HCT116 (cell line): Measurements from ENCODE around the gene GMDS.

Experiments used
- FOSL1 ChIP-seq: IDR thresholded peaks from 2 replicates; pipeline ENCODE4 v1.6.1; 2012; ENCODE audit warnings: low read depth
- POLR2A ChIP-seq: IDR thresholded peaks from 2 replicates; pipeline ENCODE4 v1.7.0; 2011; ENCODE audit warnings: borderline replicate concordance; ENCODE audit not compliant: insufficient read depth, insufficient read length; ENCODE audit errors: extremely low read depth
- SRF ChIP-seq: IDR thresholded peaks from 2 replicates; pipeline ENCODE4 v1.6.1; 2012; ENCODE audit warnings: low read depth
- TCF7L2 ChIP-seq: IDR thresholded peaks from 2 replicates; pipeline ENCODE4 v1.7.0; 2011; ENCODE audit warnings: borderline replicate concordance, inconsistent platforms; ENCODE audit not compliant: insufficient read depth, insufficient read length; ENCODE audit errors: extremely low read depth
- ZFX ChIP-seq: fragments of 450-650 bp; IDR thresholded peaks from 2 replicates; pipeline ENCODE4 v1.6.1; 2017
- TF ChIP-seq, protein P1 (sequence below), 3 experiments: fragments of 200-600 bp in 1 of 3; sonication (generic) in 1 of 3; IDR thresholded peaks in 2 of 3; conservative IDR thresholded peaks in 1 of 3; 2 replicates each; pipeline ENCODE4 v1.5.1; 2012 to 2017; ENCODE audit warnings: low read depth in 2 of 3, low read length in 2 of 3, antibody characterized with exemption in 1 of 3, borderline replicate concordance in 1 of 3, control low read depth in 1 of 3, mild to moderate bottlenecking in 1 of 3, mixed read lengths in 1 of 3, mixed run types in 1 of 3, moderate library complexity in 1 of 3; ENCODE audit not compliant: insufficient read depth in 1 of 3
- TF ChIP-seq, protein P2 (sequence below): IDR thresholded peaks from 2 replicates; pipeline ENCODE4 v1.6.1; 2012; ENCODE audit warnings: low read depth
- TF ChIP-seq, protein P3 (sequence below): IDR thresholded peaks from 2 replicates; pipeline ENCODE4 v1.6.1; 2012
- TF ChIP-seq, protein P4 (sequence below): IDR thresholded peaks from 2 replicates; pipeline ENCODE4 v1.6.1; 2011; ENCODE audit warnings: mild to moderate bottlenecking, low read length, moderate library complexity; ENCODE audit not compliant: insufficient replicate concordance; ENCODE audit errors: extremely low read depth
- TF ChIP-seq, protein P5 (sequence below): IDR thresholded peaks from 2 replicates; pipeline ENCODE4 v1.6.1; 2012

DNA sequence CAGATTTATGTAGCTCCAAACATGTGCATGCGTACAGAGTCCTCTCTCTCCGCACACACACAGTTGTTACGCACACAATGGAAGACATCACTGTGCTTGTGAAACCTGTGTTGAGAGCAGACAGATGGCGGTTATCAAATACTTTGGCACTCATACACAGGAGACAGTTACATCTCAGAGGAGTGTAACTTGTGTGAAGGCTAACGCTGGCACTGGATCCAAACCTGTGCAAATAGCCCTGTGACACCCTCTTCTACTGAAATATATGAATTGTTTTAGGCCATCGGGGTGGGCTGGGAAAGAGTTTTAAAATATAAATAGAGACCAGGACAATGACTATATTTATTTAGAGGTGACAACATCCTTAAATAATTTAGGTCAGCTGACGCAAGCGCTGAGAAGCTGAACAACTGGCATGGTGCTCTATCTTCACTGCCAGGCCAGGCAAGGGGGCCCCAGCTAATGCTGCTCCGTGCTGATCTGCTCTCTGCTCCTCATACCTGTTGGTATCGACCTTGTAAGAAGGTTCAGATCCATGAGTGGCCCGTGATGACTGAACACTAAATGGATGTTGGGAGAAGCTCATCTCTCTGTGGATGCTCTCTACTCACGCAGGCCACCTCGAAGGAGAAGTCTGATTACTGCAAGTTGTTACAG is 566.2 kb downstream of the GMDS start:
- TF ChIP-seq, protein P1, sequence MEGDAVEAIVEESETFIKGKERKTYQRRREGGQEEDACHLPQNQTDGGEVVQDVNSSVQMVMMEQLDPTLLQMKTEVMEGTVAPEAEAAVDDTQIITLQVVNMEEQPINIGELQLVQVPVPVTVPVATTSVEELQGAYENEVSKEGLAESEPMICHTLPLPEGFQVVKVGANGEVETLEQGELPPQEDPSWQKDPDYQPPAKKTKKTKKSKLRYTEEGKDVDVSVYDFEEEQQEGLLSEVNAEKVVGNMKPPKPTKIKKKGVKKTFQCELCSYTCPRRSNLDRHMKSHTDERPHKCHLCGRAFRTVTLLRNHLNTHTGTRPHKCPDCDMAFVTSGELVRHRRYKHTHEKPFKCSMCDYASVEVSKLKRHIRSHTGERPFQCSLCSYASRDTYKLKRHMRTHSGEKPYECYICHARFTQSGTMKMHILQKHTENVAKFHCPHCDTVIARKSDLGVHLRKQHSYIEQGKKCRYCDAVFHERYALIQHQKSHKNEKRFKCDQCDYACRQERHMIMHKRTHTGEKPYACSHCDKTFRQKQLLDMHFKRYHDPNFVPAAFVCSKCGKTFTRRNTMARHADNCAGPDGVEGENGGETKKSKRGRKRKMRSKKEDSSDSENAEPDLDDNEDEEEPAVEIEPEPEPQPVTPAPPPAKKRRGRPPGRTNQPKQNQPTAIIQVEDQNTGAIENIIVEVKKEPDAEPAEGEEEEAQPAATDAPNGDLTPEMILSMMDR (IDR thresholded peaks at IDR 0.05 in 2 of 3, conservative IDR thresholded peaks at IDR 0.05 in 1 of 3; ENCODE audit: borderline replicate concordance in 1 of 3, insufficient read depth in 1 of 3, low read depth in 2 of 3, low read length in 2 of 3) = no peak
- TF ChIP-seq POLR2A (no peak), ZFX (no peak), SRF (no peak), FOSL1 (no peak), TCF7L2 (no peak)
- TF ChIP-seq, protein P2, sequence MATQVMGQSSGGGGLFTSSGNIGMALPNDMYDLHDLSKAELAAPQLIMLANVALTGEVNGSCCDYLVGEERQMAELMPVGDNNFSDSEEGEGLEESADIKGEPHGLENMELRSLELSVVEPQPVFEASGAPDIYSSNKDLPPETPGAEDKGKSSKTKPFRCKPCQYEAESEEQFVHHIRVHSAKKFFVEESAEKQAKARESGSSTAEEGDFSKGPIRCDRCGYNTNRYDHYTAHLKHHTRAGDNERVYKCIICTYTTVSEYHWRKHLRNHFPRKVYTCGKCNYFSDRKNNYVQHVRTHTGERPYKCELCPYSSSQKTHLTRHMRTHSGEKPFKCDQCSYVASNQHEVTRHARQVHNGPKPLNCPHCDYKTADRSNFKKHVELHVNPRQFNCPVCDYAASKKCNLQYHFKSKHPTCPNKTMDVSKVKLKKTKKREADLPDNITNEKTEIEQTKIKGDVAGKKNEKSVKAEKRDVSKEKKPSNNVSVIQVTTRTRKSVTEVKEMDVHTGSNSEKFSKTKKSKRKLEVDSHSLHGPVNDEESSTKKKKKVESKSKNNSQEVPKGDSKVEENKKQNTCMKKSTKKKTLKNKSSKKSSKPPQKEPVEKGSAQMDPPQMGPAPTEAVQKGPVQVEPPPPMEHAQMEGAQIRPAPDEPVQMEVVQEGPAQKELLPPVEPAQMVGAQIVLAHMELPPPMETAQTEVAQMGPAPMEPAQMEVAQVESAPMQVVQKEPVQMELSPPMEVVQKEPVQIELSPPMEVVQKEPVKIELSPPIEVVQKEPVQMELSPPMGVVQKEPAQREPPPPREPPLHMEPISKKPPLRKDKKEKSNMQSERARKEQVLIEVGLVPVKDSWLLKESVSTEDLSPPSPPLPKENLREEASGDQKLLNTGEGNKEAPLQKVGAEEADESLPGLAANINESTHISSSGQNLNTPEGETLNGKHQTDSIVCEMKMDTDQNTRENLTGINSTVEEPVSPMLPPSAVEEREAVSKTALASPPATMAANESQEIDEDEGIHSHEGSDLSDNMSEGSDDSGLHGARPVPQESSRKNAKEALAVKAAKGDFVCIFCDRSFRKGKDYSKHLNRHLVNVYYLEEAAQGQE = no peak
- TF ChIP-seq, protein P3, sequence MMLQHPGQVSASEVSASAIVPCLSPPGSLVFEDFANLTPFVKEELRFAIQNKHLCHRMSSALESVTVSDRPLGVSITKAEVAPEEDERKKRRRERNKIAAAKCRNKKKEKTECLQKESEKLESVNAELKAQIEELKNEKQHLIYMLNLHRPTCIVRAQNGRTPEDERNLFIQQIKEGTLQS = no peak
- TF ChIP-seq, protein P4, sequence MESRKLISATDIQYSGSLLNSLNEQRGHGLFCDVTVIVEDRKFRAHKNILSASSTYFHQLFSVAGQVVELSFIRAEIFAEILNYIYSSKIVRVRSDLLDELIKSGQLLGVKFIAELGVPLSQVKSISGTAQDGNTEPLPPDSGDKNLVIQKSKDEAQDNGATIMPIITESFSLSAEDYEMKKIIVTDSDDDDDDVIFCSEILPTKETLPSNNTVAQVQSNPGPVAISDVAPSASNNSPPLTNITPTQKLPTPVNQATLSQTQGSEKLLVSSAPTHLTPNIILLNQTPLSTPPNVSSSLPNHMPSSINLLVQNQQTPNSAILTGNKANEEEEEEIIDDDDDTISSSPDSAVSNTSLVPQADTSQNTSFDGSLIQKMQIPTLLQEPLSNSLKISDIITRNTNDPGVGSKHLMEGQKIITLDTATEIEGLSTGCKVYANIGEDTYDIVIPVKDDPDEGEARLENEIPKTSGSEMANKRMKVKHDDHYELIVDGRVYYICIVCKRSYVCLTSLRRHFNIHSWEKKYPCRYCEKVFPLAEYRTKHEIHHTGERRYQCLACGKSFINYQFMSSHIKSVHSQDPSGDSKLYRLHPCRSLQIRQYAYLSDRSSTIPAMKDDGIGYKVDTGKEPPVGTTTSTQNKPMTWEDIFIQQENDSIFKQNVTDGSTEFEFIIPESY = no peak
- TF ChIP-seq, protein P5, sequence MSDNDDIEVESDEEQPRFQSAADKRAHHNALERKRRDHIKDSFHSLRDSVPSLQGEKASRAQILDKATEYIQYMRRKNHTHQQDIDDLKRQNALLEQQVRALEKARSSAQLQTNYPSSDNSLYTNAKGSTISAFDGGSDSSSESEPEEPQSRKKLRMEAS = no peak
